ENCODE data around the gene AMPD3. TPM values are rescaled to one million over a fixed set of nuclear protein-coding genes. Genes with fewer than 3 reads are reported as not detected.

AMPD3 gene
- total RNA-seq, 1 donor from 2014 or later, result 9.8 TPM

- no peaks in the 10 kb centered on the region for H3K9me3 ChIP-seq
- no peaks in the 10 kb centered on the region for H3K27me3 ChIP-seq (ENCODE audit: low read depth)
- peak overlapping the region; percentile 84 for H3K27ac ChIP-seq
- H3K4me1 ChIP-seq, result peaks cover 13% of the 10 kb centered on the region
- TF ChIP-seq, protein P1, sequence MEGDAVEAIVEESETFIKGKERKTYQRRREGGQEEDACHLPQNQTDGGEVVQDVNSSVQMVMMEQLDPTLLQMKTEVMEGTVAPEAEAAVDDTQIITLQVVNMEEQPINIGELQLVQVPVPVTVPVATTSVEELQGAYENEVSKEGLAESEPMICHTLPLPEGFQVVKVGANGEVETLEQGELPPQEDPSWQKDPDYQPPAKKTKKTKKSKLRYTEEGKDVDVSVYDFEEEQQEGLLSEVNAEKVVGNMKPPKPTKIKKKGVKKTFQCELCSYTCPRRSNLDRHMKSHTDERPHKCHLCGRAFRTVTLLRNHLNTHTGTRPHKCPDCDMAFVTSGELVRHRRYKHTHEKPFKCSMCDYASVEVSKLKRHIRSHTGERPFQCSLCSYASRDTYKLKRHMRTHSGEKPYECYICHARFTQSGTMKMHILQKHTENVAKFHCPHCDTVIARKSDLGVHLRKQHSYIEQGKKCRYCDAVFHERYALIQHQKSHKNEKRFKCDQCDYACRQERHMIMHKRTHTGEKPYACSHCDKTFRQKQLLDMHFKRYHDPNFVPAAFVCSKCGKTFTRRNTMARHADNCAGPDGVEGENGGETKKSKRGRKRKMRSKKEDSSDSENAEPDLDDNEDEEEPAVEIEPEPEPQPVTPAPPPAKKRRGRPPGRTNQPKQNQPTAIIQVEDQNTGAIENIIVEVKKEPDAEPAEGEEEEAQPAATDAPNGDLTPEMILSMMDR (IDR thresholded peaks at IDR 0.05), result peak; percentile 55
- no peaks in the 10 kb centered on the region for H3K36me3 ChIP-seq
- peak; percentile 81 to 88 for ATAC-seq
- H3K4me3 ChIP-seq, result peak overlapping the region; percentile 65
- peak; percentile 79 for DNase-seq
- intact Hi-C loops (cut with DNase I), result no loop called here
Measured at GRCh38 chr11:10450462-10451425, 4.3 kb upstream of the AMPD3 start.

DNA sequence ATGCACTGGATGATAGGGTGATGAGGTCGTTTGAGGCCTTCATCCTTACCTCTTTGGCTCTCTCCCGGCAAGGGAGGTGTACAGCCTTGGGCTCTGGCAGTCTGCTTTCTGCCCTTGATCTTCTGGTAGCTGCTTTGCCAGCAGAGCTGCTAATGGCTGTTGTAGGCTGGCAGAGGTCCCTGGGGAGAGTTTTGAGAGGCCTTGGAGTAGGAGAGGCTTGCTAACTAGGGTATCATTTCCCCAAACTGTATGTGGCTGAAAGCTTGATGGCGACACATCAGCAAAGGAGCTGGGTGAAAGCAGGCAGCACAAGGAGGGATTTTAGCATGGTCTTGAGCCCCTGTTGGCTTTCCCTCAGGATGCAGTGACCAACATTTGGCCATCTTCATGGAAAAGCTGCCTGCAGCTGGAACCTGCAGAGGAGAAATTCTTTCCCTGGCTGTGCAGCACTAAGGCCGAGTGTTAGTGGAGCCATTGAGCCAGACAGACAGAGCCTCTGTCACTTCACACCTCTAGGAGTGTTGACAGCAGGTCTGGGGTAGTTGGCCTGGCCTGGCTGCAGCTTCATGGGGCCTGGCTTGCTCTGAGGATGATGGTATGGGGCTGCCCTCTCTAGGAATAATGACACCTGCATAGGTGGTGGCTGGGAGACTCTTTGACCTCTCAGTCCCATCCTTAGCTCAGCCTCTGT lies 3.5 kb upstream of the AMPD3 start:
- no peaks in the 10 kb centered on the region for H3K9me3 ChIP-seq
- H3K27ac ChIP-seq, result peak overlapping the region; percentile 84
- DNase-seq (no peak), ATAC-seq (no peak)
- intact Hi-C loops (cut with DNase I), result no loop called here
- H3K36me3 ChIP-seq, result no peaks in the 10 kb centered on the region
- TF ChIP-seq, protein P1 (IDR thresholded peaks at IDR 0.05), result no peak
- peaks cover 21% of the 10 kb centered on the region for H3K4me1 ChIP-seq
- no peaks in the 10 kb centered on the region for H3K27me3 ChIP-seq (ENCODE audit: low read depth)
- peak overlapping the region; percentile 65 for H3K4me3 ChIP-seq

DNA sequence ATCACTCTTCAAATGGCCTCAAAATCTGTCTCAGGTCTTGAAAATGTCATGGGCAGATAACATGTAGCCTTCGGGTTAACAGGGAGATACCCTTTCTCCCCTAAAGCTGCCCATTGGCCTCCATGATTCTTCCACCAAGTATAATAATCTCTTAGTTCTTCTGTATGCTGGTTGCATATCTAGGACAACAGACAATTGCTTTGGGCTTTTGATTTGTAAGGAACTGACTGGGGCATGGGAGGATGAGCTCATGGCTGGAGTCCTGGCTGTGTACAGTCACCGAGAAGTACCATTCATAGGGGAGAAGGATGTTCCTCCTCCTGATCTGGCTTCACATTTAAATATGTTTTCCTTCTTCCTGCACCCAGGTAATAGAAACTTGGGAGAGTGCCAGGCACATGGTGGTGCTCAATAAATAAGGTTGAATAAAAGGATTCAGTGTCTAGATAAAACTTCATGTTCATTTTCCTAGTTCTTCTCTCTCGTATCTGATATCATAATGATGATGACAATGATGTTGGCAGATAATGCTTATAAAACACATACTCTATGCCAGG lies 2.8 kb upstream of the AMPD3 start:
- TF ChIP-seq, protein P1 (IDR thresholded peaks at IDR 0.05), result no peak
- no peaks in the 10 kb centered on the region for H3K36me3 ChIP-seq
- peaks cover 26% of the 10 kb centered on the region for H3K4me1 ChIP-seq
- no peaks in the 10 kb centered on the region for H3K9me3 ChIP-seq
- H3K27ac ChIP-seq, result no peak overlapping the region
- DNase-seq (no peak), ATAC-seq (no peak)
- H3K27me3 ChIP-seq (ENCODE audit: low read depth), result no peaks in the 10 kb centered on the region
- intact Hi-C loops (cut with DNase I), result no loop called here
- H3K4me3 ChIP-seq, result no peak overlapping the region

- Histone ChIP-seq H3K27me3 (ENCODE audit: low read depth) (no peaks in the 10 kb centered on the region), H3K27ac (no peak overlapping the region), H3K4me3 (no peak overlapping the region), H3K9me3 (no peaks in the 10 kb centered on the region), H3K4me1 (peaks cover 36% of the 10 kb centered on the region), H3K36me3 (no peaks in the 10 kb centered on the region)
- DNase-seq (no peak), ATAC-seq (no peak)
- TF ChIP-seq, protein P1 (IDR thresholded peaks at IDR 0.05), result no peak
- intact Hi-C loops (cut with DNase I), result no loop called here
Measured at GRCh38 chr11:10453261-10453660, 1.8 kb upstream of the AMPD3 start.

DNA sequence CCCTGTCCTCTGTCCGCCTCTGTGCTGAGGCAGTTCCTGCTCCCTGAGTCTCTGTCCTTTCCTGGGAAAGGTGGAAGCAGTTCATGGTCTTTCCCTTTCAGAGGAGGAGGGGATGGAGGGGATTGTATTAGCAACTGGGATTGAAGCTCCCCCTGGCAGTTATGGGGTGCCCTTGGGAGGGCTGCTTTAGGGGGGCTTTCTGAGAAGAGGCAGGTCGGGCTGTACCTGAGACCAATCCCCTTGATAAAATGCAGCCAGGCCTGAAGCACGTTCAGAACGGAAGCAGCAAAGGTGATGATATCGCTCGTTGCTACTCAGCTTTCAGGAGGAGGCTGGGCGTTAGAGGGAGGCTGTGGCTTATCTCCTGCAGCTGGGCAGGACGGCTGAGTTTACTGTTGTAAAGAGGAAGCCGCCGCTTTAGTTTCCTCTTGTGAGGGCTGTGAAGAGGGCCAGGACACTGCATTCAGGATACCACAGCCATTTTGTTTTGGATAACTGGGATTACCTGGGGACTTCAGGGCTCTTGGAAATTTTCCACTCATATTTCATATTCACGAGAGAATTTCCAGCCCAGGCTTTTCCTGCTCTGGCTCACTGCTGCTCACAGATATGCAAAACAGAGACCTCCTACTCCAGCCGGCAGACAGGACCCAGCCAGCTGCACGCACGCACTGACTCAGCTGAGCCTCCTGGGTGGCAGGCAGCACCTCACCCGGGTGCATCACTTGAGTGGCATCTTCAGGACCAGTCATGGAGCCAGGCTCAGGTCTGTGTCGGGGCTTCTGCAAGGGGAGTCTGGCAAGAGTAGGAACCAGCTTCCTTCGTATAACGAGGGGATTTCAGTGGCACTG lies 798 bp downstream of the AMPD3 start:
- Histone ChIP-seq H3K27ac (peak overlapping the region; percentile 56), H3K9me3 (no peaks in the 10 kb centered on the region), H3K27me3 (ENCODE audit: low read depth) (no peaks in the 10 kb centered on the region), H3K36me3 (no peaks in the 10 kb centered on the region), H3K4me1 (peaks cover 48% of the 10 kb centered on the region), H3K4me3 (peak overlapping the region; percentile 44)
- DNase-seq (peak; percentile 67), ATAC-seq (peak; percentile 59 to 80)
- intact Hi-C loops (cut with DNase I), result no loop called here
- TF ChIP-seq, protein P1 (IDR thresholded peaks at IDR 0.05), result no peak

Measured in lower lobe of right lung (tissue), 2 donors.